ENCODE data around the gene CDH23. TPM values are rescaled to one million over a fixed set of nuclear protein-coding genes. Genes with fewer than 3 reads are reported as not detected.

Gene CDH23
- total and polyA plus RNA-seq, 9 of the 15 experiments (the other 6 are each of a cell fraction or from before 2014, with no cell fraction given), result 0.18 to 1.2 (median 0.47) TPM

GRCh38 chr10:71748671-71749191, 352.0 kb downstream of the CDH23 start (continued):
- no peak for TF ChIP-seq DEAF1 (CRISPR knock-in tag; IDR thresholded peaks at IDR 0.05)
- no peak for TF ChIP-seq NELFE (IDR thresholded peaks at IDR 0.05; ENCODE audit: insufficient read depth, insufficient read length)
- TF ChIP-seq PCBP1 (IDR thresholded peaks at IDR 0.05; ENCODE audit: low read depth, low read length, poor library complexity, severe bottlenecking), result no peak
- no peak for TF ChIP-seq ZFP36 (IDR thresholded peaks at IDR 0.05; ENCODE audit: low read depth, low read length, partially characterized antibody)
- no peak for TF ChIP-seq SETDB1 (IDR thresholded peaks at IDR 0.05; ENCODE audit: low read length)
- no peak for TF ChIP-seq POLR2B (IDR thresholded peaks at IDR 0.05; ENCODE audit: low read depth, partially characterized antibody)
- no peak for TF ChIP-seq TCF7L2 (IDR thresholded peaks at IDR 0.05; ENCODE audit: low read depth, low read length)
- TF ChIP-seq E2F4 (CRISPR knock-in tag; IDR thresholded peaks at IDR 0.05; ENCODE audit: low read depth), result no peak
- TF ChIP-seq E2F1 (CRISPR knock-in tag; IDR thresholded peaks at IDR 0.05), result no peak
- no peak for TF ChIP-seq ZNF347 (CRISPR knock-in tag; IDR thresholded peaks at IDR 0.05; ENCODE audit: low read depth)
- TF ChIP-seq MNT (conservative IDR thresholded peaks at IDR 0.05), result no peak
- no peak for TF ChIP-seq TARDBP (IDR thresholded peaks at IDR 0.05)
- TF ChIP-seq DLX4 (CRISPR knock-in tag; IDR thresholded peaks at IDR 0.05), result no peak
- 0 out of 4 replicates have a peak, but pooled peaks of 1 of the 2 experiments have one; percentile 31 for TF ChIP-seq SRF (CRISPR knock-in tag; IDR thresholded peaks at IDR 0.05)
- no peak for TF ChIP-seq ZNF232 (CRISPR knock-in tag; IDR thresholded peaks at IDR 0.05)
- no peak; the same call in 1 of the 2 replicates for TF ChIP-seq ZFX (CRISPR knock-in tag; IDR thresholded peaks at IDR 0.05)
- no peak for TF ChIP-seq ZNF551 (CRISPR knock-in tag; IDR thresholded peaks at IDR 0.05)
- peak; percentile 72; the same call in 1 of the 2 replicates for TF ChIP-seq CTBP1 (IDR thresholded peaks at IDR 0.05; ENCODE audit: borderline replicate concordance)
- no peak for TF ChIP-seq ZNF780A (CRISPR knock-in tag; IDR thresholded peaks at IDR 0.05)
- TF ChIP-seq USF2 (CRISPR knock-in tag; IDR thresholded peaks at IDR 0.05), result no peak
- peak; percentile 46; the same call in 1 of the 2 replicates for TF ChIP-seq ZNF239 (CRISPR knock-in tag; IDR thresholded peaks at IDR 0.05)
- peak; percentile 70; the same call in 1 of the 2 replicates for TF ChIP-seq KLF6 (CRISPR knock-in tag; IDR thresholded peaks at IDR 0.05; ENCODE audit: borderline replicate concordance)
- TF ChIP-seq POLR2AphosphoS2 (IDR thresholded peaks at IDR 0.05; ENCODE audit: low read length), result no peak
